ENCODE measurements around the gene EPN2.
A peak's percentile ranks its signal among the peaks of the same experiment; 100 is the strongest.

The EPN2 gene

GRCh38 chr17:19384723-19385391 is 147.7 kb downstream of the EPN2 start:
- DNase-seq = peak in 1 of 2 donors; percentile 86

- no peak for DNase-seq
Measured at GRCh38 chr17:19385521-19385983, 148.4 kb downstream of the EPN2 start.
